Erythroblast (primary cell): ENCODE results near the gene ZSWIM3.

Experiments
- GATA1 ChIP-seq: IDR thresholded peaks from 2 replicates; pipeline ENCODE4 v1.6.1; 2011; ENCODE audit warnings: low read depth, mild to moderate bottlenecking, control low read depth, low read length, moderate library complexity
- POLR2A ChIP-seq: IDR thresholded peaks from 2 replicates; pipeline ENCODE4 v1.6.1; 2011; ENCODE audit warnings: mild to moderate bottlenecking, low read length

GRCh38 chr20:45861221-45862075 is 4.0 kb downstream of the ZSWIM3 start:
- TF ChIP-seq POLR2A (no peak), GATA1 (no peak)
